H9 (cell line): ENCODE data around the gene YAF2. TPM values are rescaled to one million over a fixed set of nuclear protein-coding genes. Genes with fewer than 3 reads are reported as not detected.
"Not testable (repeated sequence)": the region's sequence is repeated elsewhere in the genome, so short reads cannot be mapped to it uniquely, and the experiment has no call there.

Experiments used
- DNase-seq: peaks from one replicate; pipeline ENCODE4 v3.0.0-alpha.2; 2017
- H2AFZ ChIP-seq: one replicate; pipeline ENCODE4 v1.6.1; 2013; ENCODE audit warnings: mild to moderate bottlenecking, low read length, control low read depth, moderate library complexity
- H2AK5ac ChIP-seq: 2 replicates; pipeline ENCODE4 v1.6.1; 2013; ENCODE audit warnings: low read length, control low read depth, mixed read lengths; ENCODE audit not compliant: insufficient read length
- H2BK120ac ChIP-seq: one replicate; pipeline ENCODE4 v1.6.1; 2013; ENCODE audit warnings: low read depth, mild to moderate bottlenecking, low read length, control low read depth, inconsistent platforms; ENCODE audit not compliant: poor library complexity, severe bottlenecking
- H2BK12ac ChIP-seq: 2 replicates; pipeline ENCODE4 v1.6.1; 2013; ENCODE audit warnings: low read length, control low read depth, mixed read lengths, low read depth; ENCODE audit not compliant: insufficient read length
- H2BK15ac ChIP-seq: 2 replicates; pipeline ENCODE4 v1.6.1; 2013; ENCODE audit warnings: low read depth, low read length, control low read depth
- H2BK20ac ChIP-seq: one replicate; pipeline ENCODE4 v1.6.1; 2013; ENCODE audit warnings: low read depth, mild to moderate bottlenecking, low read length, control low read depth, inconsistent platforms; ENCODE audit not compliant: poor library complexity, severe bottlenecking
- H2BK5ac ChIP-seq: 2 replicates; pipeline ENCODE4 v1.6.1; 2013; ENCODE audit warnings: low read length, control low read depth, mixed read lengths; ENCODE audit not compliant: insufficient read length
- H3K14ac ChIP-seq: 2 replicates; pipeline ENCODE4 v1.6.1; 2013; ENCODE audit warnings: low read length, control low read depth; ENCODE audit not compliant: insufficient read depth
- H3K18ac ChIP-seq: 2 replicates; pipeline ENCODE4 v1.6.1; 2013; ENCODE audit warnings: low read depth, mild to moderate bottlenecking, mixed read lengths, low read length, control low read depth; ENCODE audit not compliant: insufficient read length
- H3K23ac ChIP-seq: 2 replicates; pipeline ENCODE4 v1.6.1; 2013; ENCODE audit warnings: low read length, control low read depth, mixed read lengths, low read depth; ENCODE audit not compliant: insufficient read length
- H3K23me2 ChIP-seq: 2 replicates; pipeline ENCODE4 v1.6.1; 2013; ENCODE audit warnings: low read depth, mild to moderate bottlenecking, mixed read lengths, low read length, control low read depth; ENCODE audit not compliant: insufficient read length, poor library complexity, severe bottlenecking
- H3K27ac ChIP-seq: 2 replicates; pipeline ENCODE4 v1.5.1; 2013; ENCODE audit warnings: low read length, control low read depth, mixed read lengths, low read depth; ENCODE audit not compliant: insufficient read length
- H3K27me3 ChIP-seq: 2 replicates; pipeline ENCODE4 v1.6.1; 2013; ENCODE audit warnings: low read length, control low read depth, inconsistent platforms; ENCODE audit not compliant: insufficient read depth
- H3K4ac ChIP-seq: 2 replicates; pipeline ENCODE4 v1.6.1; 2013; ENCODE audit warnings: low read depth, mild to moderate bottlenecking, control low read depth, inconsistent platforms, low read length, moderate library complexity
- H3K4me1 ChIP-seq: 2 replicates; pipeline ENCODE4 v1.6.1; 2013; ENCODE audit warnings: low read length, control low read depth, inconsistent platforms; ENCODE audit not compliant: insufficient read depth
- H3K4me2 ChIP-seq: 2 replicates; pipeline ENCODE4 v1.6.1; 2013; ENCODE audit warnings: low read length, control low read depth, mixed read lengths; ENCODE audit not compliant: insufficient read length, insufficient read depth
- H3K56ac ChIP-seq: 2 replicates; pipeline ENCODE4 v1.6.1; 2013; ENCODE audit warnings: low read depth, mild to moderate bottlenecking, mixed read lengths, low read length, control low read depth; ENCODE audit not compliant: insufficient read length
- H3K79me1 ChIP-seq: 2 replicates; pipeline ENCODE4 v1.6.1; 2013; ENCODE audit warnings: low read depth, mild to moderate bottlenecking, moderate library complexity, low read length, control low read depth, inconsistent platforms; ENCODE audit not compliant: insufficient read depth, poor library complexity, severe bottlenecking
- H3K79me2 ChIP-seq: 2 replicates; pipeline ENCODE4 v1.6.1; 2013; ENCODE audit warnings: low read length, control low read depth, inconsistent platforms; ENCODE audit not compliant: insufficient read depth
- H3K9ac ChIP-seq: 2 replicates; pipeline ENCODE4 v1.6.1; 2013; ENCODE audit warnings: low read length, control low read depth, mixed read lengths; ENCODE audit not compliant: insufficient read length; ENCODE audit errors: extremely low read depth
- H3K9me3 ChIP-seq: one replicate; pipeline ENCODE4 v1.6.1; 2013; ENCODE audit warnings: low read depth, low read length, inconsistent platforms; ENCODE audit not compliant: control insufficient read depth
- H3T11ph ChIP-seq: one replicate; pipeline ENCODE4 v1.6.1; 2013; ENCODE audit warnings: mild to moderate bottlenecking, low read length, control low read depth, inconsistent platforms
- H4K20me1 ChIP-seq: one replicate; pipeline ENCODE4 v1.6.1; 2013; ENCODE audit not compliant: control insufficient read depth, insufficient read length, insufficient read depth
- H4K5ac ChIP-seq: 2 replicates; pipeline ENCODE4 v1.6.1; 2013; ENCODE audit warnings: low read depth, mild to moderate bottlenecking, mixed read lengths, low read length, control low read depth; ENCODE audit not compliant: insufficient read length
- H4K8ac ChIP-seq: replicated peaks from 2 replicates; pipeline ENCODE4 v1.6.1; 2013; ENCODE audit warnings: low read length, control low read depth, mixed read lengths, low read depth; ENCODE audit not compliant: insufficient read length
- H4K91ac ChIP-seq: 2 replicates; pipeline ENCODE4 v1.6.1; 2013; ENCODE audit warnings: low read depth, mild to moderate bottlenecking, moderate library complexity, mixed read lengths, low read length, control low read depth; ENCODE audit not compliant: insufficient read length
- H3K27ac Mint-ChIP-seq, 3 experiments: 2 replicates in 2 of 3; 3 replicates in 1 of 3; pipeline ENCODE4 v1.8.0; 2020 to 2021; ENCODE audit warnings: mixed read lengths in 3 of 3, mild to moderate bottlenecking in 1 of 3, moderate library complexity in 1 of 3
- H3K27me3 Mint-ChIP-seq: 2 replicates; pipeline ENCODE4 v1.8.0; 2021; ENCODE audit warnings: low read depth, mild to moderate bottlenecking, moderate library complexity, mixed read lengths
- H3K36me3 Mint-ChIP-seq, 3 experiments: 2 replicates in 2 of 3; 3 replicates in 1 of 3; pipeline ENCODE4 v1.8.0; 2020 to 2021; ENCODE audit warnings: low read depth in 3 of 3, mixed read lengths in 3 of 3; ENCODE audit not compliant: insufficient read depth in 1 of 3
- H3K4me1 Mint-ChIP-seq, 2 experiments: 2 replicates each; pipeline ENCODE4 v1.8.0; 2020; ENCODE audit warnings: mixed read lengths in 2 of 2
- H3K4me3 Mint-ChIP-seq, 2 experiments: 2 replicates in 1 of 2; 3 replicates in 1 of 2; pipeline ENCODE4 v1.8.0; 2020 to 2021; ENCODE audit warnings: mild to moderate bottlenecking in 2 of 2, mixed read lengths in 2 of 2, moderate library complexity in 1 of 2
- H3K9me3 Mint-ChIP-seq, 2 experiments: 2 replicates in 1 of 2; 3 replicates in 1 of 2; pipeline ENCODE4 v1.8.0; 2020; ENCODE audit warnings: mild to moderate bottlenecking in 2 of 2, mixed read lengths in 2 of 2, moderate library complexity in 1 of 2
- WGBS: extraction: QIAGEN DNeasy Blood & Tissue Kit; methylation state at CpG from one replicate; pipeline ENCODE4 v1.1.7; 2013; ENCODE audit warnings: missing lambda C conversion rate, low lambda C conversion rate, mixed read lengths; ENCODE audit not compliant: insufficient read length; ENCODE audit errors: extremely low coverage; 5-methylcytosine and 5-hydroxymethylcytosine counted together
- total RNA-seq: library from RNA; stranded (reverse); gene quantifications from 2 replicates; pipeline ENCODE4 v1.2.1, GENCODE V29; 2021
- TF ChIP-seq, protein P1 (sequence below): fragments of 200-600 bp; sonication (generic); conservative IDR thresholded peaks from 3 replicates; pipeline ENCODE4 v1.8.0; 2021; ENCODE audit warnings: antibody characterized with exemption, mild to moderate bottlenecking

Gene YAF2
- total RNA-seq, 1 experiment from 2014 or later, result 1.9 TPM

DNA sequence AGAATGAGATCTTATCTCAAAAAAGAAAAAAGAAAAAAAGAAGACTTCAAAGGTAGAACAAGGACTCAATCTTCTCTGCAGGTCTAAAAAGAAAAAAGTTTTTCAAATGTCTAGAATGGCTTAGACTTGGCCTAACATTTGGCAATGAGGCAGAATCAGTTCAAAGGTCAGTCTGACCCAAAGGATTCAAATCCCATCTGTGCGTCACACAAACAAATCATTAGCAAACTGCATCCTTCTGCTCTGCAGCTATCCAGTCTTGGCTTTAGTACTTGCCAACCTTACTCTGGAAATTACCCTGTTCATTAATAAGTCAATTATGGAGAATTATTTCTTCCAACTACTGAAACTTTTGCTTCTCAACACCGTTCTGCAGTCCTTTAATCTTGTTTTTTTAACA, 3.1 kb downstream of the YAF2 start:
- Histone ChIP-seq H3K18ac (no peak overlapping the region), H3K56ac (no peak overlapping the region), H4K91ac (no peak overlapping the region), H2BK5ac (no peak overlapping the region), H3K4ac (no peak overlapping the region), H3K27me3 (peaks cover 34% of the 10 kb centered on the region), H3K9ac (no peak overlapping the region), H2AK5ac (no peak overlapping the region), H3K4me2 (no peak overlapping the region), H3K23me2 (peaks cover 10% of the 10 kb centered on the region), H3K79me2 (no peaks in the 10 kb centered on the region), H2BK120ac (no peak overlapping the region), H2BK15ac (no peak overlapping the region), H4K8ac (no peak overlapping the region), H3K4me1 (no peaks in the 10 kb centered on the region), H3K9me3 (no peaks in the 10 kb centered on the region), H4K5ac (no peak overlapping the region), H2BK20ac (no peak overlapping the region), H3K23ac (no peak overlapping the region), H3K79me1 (no peaks in the 10 kb centered on the region), H3K14ac (no peak overlapping the region), H2BK12ac (no peak overlapping the region), H2AFZ (no peak overlapping the region), H4K20me1 (no peaks in the 10 kb centered on the region), H3T11ph (no peak overlapping the region), H3K27ac (no peak overlapping the region)
- WGBS, result no CpG with 5 or more reads among the region's 2 CpGs
- H3K36me3 Mint-ChIP-seq, result no peaks in the 10 kb centered on the region; a peak in 2 of 7 replicates
- H3K27me3 Mint-ChIP-seq, result peaks cover 87% of the 10 kb centered on the region
- H3K27ac Mint-ChIP-seq, result no peak overlapping the region
- peaks cover 0 to 5% of the 10 kb centered on the region in 2 experiments; a peak in 3 of 5 replicates for H3K9me3 Mint-ChIP-seq
- TF ChIP-seq, protein P1, sequence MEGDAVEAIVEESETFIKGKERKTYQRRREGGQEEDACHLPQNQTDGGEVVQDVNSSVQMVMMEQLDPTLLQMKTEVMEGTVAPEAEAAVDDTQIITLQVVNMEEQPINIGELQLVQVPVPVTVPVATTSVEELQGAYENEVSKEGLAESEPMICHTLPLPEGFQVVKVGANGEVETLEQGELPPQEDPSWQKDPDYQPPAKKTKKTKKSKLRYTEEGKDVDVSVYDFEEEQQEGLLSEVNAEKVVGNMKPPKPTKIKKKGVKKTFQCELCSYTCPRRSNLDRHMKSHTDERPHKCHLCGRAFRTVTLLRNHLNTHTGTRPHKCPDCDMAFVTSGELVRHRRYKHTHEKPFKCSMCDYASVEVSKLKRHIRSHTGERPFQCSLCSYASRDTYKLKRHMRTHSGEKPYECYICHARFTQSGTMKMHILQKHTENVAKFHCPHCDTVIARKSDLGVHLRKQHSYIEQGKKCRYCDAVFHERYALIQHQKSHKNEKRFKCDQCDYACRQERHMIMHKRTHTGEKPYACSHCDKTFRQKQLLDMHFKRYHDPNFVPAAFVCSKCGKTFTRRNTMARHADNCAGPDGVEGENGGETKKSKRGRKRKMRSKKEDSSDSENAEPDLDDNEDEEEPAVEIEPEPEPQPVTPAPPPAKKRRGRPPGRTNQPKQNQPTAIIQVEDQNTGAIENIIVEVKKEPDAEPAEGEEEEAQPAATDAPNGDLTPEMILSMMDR, result no peak
- DNase-seq, result no peak
- H3K4me1 Mint-ChIP-seq, result peaks cover 8 to 9% of the 10 kb centered on the region in 2 experiments
- H3K4me3 Mint-ChIP-seq, result no peak overlapping the region; a peak in 1 of 5 replicates

DNA sequence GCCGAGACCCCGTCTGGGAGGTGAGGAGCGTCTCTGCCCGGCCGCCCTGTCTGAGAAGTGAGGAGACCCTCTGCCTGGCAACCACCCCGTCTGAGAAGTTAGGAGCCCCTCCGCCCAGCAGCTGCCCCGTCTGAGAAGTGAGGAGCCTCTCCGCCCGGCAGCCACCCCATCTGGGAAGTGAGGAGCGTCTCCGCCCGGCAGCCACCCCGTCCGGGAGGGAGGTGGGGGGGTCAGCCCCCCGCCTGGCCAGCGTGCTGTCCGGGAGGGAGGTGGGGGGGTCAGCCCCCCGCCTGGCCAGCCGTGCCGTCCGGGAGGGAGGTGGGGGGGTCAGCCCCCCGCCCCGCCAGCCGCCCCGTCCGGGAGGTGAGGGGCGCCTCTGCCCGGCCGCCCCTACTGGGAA, 10.5 kb downstream of the YAF2 start:
- DNase-seq, H2AK5ac ChIP-seq, H3K23ac ChIP-seq, H3K56ac ChIP-seq, H3K9me3 ChIP-seq, H3K4me2 ChIP-seq, H2BK120ac ChIP-seq, H3K27ac ChIP-seq, H2AFZ ChIP-seq, H4K91ac ChIP-seq, H3K4me1 Mint-ChIP-seq, H4K8ac ChIP-seq, H2BK5ac ChIP-seq, H3K4ac ChIP-seq, H3T11ph ChIP-seq, H3K4me3 Mint-ChIP-seq, H3K27me3 ChIP-seq, H3K9ac ChIP-seq, H3K36me3 Mint-ChIP-seq, H2BK15ac ChIP-seq, H3K27ac Mint-ChIP-seq, H3K18ac ChIP-seq, H4K5ac ChIP-seq, H2BK20ac ChIP-seq, H4K20me1 ChIP-seq, H3K4me1 ChIP-seq, H3K14ac ChIP-seq, H3K23me2 ChIP-seq, H3K79me1 ChIP-seq, H3K79me2 ChIP-seq, H2BK12ac ChIP-seq: not testable (repeated sequence)
- Mint-ChIP-seq H3K27me3 (peaks cover 43% of the 10 kb centered on the region), H3K9me3 (peaks cover 13 to 16% of the 10 kb centered on the region in 2 experiments)
- no CpG with 5 or more reads among the region's 30 CpGs for WGBS
